ENCODE measurements around the gene GKN1. TPM values are rescaled to one million over a fixed set of nuclear protein-coding genes. Genes with fewer than 3 reads are reported as not detected.
"Not testable (repeated sequence)": the region's sequence is repeated elsewhere in the genome, so short reads cannot be mapped to it uniquely, and the experiment has no call there.

Gene GKN1
- total RNA-seq, 4 donors from 2014 or later: not detected

DNA sequence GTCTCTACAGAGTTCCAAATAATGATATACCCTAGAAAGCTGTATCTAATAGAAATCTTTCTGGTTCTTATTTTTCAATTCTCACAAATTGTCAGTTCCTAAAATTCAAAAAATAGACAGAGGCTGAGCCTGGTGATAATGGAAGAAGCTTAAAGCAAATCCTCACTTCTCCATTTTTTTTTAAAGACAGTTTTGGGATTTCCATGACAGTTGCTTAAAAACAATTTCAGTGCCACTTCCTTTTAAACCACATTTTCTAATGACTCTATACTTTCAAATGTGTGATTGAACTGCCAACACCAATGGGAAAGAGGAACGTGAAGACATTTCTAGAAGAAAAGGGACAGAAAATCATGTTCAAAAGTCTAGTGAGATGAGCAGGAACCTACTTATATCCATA lies 25.7 kb upstream of the GKN1 start:
- 72 to 83% methylated on average over 1 of the region's 1 CpG for WGBS, 2 donors
- DNase-seq (ENCODE audit: low spot score in 2 of 2): no peak
- intact Hi-C loops (cut with DNase I; ENCODE audit: low total_unique reads): no loop called here
- no peak for TF ChIP-seq POLR2A (IDR thresholded peaks at IDR 0.05)
- TF ChIP-seq, protein P1, sequence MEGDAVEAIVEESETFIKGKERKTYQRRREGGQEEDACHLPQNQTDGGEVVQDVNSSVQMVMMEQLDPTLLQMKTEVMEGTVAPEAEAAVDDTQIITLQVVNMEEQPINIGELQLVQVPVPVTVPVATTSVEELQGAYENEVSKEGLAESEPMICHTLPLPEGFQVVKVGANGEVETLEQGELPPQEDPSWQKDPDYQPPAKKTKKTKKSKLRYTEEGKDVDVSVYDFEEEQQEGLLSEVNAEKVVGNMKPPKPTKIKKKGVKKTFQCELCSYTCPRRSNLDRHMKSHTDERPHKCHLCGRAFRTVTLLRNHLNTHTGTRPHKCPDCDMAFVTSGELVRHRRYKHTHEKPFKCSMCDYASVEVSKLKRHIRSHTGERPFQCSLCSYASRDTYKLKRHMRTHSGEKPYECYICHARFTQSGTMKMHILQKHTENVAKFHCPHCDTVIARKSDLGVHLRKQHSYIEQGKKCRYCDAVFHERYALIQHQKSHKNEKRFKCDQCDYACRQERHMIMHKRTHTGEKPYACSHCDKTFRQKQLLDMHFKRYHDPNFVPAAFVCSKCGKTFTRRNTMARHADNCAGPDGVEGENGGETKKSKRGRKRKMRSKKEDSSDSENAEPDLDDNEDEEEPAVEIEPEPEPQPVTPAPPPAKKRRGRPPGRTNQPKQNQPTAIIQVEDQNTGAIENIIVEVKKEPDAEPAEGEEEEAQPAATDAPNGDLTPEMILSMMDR (IDR thresholded peaks at IDR 0.05): no peak
- no peak overlapping the region for H3K4me3 ChIP-seq (ENCODE audit: low read depth, poor library complexity, severe bottlenecking)

DNA sequence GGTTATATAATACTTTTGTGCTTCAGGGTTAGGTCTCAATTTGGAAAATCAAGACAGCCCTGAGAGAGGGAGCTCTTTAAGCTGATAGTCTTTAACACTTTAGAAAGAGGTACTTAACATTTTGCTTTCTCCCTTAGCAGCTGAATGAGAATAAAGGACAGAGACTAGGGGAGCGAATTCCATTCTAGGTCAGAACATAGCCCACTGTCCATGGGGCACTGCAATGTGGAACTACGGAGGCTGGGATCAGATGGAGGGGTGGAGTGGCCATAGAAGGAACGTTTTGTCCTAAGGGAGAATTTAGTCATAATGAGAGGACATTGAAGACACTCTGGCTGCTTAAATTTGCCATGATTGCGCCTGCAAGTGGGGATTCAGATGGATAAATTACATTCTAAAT lies 22.5 kb upstream of the GKN1 start:
- intact Hi-C loops (cut with DNase I; ENCODE audit: low total_unique reads): no loop called here
- 79 to 83% methylated on average over 4 of the region's 4 CpGs for WGBS, 2 donors
- no peak for DNase-seq (ENCODE audit: low spot score in 2 of 2)
- no peak overlapping the region for H3K4me3 ChIP-seq (ENCODE audit: low read depth, poor library complexity, severe bottlenecking)
- TF ChIP-seq POLR2A (IDR thresholded peaks at IDR 0.05): no peak
- TF ChIP-seq, protein P1 (IDR thresholded peaks at IDR 0.05): no peak

DNA sequence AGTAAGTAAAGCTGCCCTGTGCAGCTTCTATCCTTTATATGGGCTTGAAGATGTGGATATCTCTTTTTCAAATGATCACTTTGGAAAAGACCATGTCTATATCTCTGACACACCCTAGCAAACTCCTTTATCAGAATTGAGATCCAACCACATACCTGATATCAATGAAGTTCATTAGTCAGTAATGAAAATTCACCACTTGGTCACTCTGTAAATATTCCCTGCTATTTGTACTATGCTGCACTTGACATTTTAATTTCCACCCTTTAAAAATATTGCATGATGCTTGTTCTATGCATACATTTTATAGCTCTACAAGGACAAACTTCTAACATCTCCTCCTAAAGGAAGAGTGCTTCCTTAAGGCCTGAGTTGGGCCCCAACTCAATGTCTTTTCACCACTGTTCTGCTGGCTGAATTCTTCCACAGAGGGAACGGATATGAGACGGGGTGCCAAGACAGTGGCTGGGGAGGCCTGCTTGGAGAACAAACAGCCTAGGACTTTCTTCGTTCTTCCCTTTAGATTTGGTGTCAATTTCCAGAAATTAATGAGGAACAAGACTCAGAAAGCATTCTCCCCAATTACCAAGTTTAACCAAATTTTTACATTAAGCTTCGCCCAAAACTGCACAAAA lies 21.4 kb upstream of the GKN1 start, which contains the start of gene GKN2:
TSS of gene GKN2 (minus strand) at position 7 of the 635 bp plus-strand sequence. CDS start 32 bp downstream, outside the sequence.
- DNase-seq (ENCODE audit: low spot score in 2 of 2): no peak
- no peak within 1 kb of the TSS for H3K4me3 ChIP-seq (ENCODE audit: low read depth, poor library complexity, severe bottlenecking)
- intact Hi-C loops (cut with DNase I; ENCODE audit: low total_unique reads): no loop called here
- WGBS, 2 donors: 88 to 91% methylated on average over 4 of the region's 4 CpGs
- TF ChIP-seq, protein P1 (IDR thresholded peaks at IDR 0.05): no peak
- no peak for TF ChIP-seq POLR2A (IDR thresholded peaks at IDR 0.05)

DNA sequence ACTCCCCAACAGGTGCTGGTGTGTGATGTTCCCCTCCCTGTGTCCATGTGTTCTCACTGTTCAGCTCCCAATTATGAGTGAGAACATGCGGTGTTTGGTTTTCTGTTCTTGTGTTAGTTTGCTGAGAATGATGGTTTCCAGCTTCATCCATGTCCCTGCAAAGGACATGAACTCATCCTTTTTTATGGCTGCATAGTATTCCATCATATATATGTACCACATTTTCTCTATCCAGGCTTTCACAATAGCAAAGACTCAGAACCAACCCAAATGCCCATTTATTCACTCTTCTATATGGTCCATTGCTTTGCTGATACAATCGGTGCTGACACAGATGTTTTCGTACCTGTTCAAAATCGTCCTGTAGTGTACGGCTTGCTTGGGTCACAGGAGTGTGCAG lies 19.0 kb upstream of the GKN1 start:
- H3K4me3 ChIP-seq (ENCODE audit: low read depth, poor library complexity, severe bottlenecking); intact Hi-C loops (cut with DNase I; ENCODE audit: low total_unique reads); DNase-seq (ENCODE audit: low spot score in 2 of 2): not testable (repeated sequence)
- WGBS, 2 donors: 96 to 98% methylated on average over 5 of the region's 5 CpGs

DNA sequence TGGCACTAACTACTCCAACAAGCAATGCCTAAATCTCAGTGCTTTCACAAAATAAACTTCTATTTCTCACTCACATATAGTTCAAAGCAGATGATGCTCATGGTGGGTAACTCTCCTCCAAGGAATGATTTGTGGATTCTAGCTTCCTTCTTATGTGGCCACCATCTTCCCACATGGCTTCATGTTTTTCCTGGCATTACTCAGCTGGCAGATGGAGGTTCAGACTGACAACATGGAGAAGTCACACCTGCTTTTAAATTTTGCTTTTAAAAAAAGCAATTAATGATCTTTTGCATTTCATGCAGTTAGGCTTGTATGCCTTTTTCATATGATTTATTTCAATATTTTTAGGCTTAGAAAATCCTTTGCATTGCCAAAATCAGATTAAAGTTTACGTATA lies 15.4 kb upstream of the GKN1 start:
- no peak for DNase-seq (ENCODE audit: low spot score in 2 of 2)
- intact Hi-C loops (cut with DNase I; ENCODE audit: low total_unique reads): no loop called here
- H3K4me3 ChIP-seq (ENCODE audit: low read depth, poor library complexity, severe bottlenecking): no peak overlapping the region
- no peak for TF ChIP-seq POLR2A (IDR thresholded peaks at IDR 0.05)
- TF ChIP-seq, protein P1 (IDR thresholded peaks at IDR 0.05): no peak
- WGBS, 2 donors: 86 to 93% methylated on average over 1 of the region's 1 CpG

GRCh38 chr2:68961380-68961779 lies 13.1 kb upstream of the GKN1 start:
- WGBS, 2 donors: 90 to 97% methylated on average over 4 of the region's 4 CpGs
- intact Hi-C loops (cut with DNase I; ENCODE audit: low total_unique reads): no loop called here
- no peak overlapping the region for H3K4me3 ChIP-seq (ENCODE audit: low read depth, poor library complexity, severe bottlenecking)
- no peak for DNase-seq (ENCODE audit: low spot score in 2 of 2)
- no peak for TF ChIP-seq POLR2A (IDR thresholded peaks at IDR 0.05)
- TF ChIP-seq, protein P1 (IDR thresholded peaks at IDR 0.05): no peak
